GM18498 (cell line): ENCODE measurements around the gene DOCK10.
"Not testable (repeated sequence)": the region's sequence is repeated elsewhere in the genome, so short reads cannot be mapped to it uniquely, and the experiment has no call there.

Experiments
- ATAC-seq: cut with Tn5 transposase; IDR thresholded peaks from one replicate; pipeline ENCODE4 v1.9.1; 2021; ENCODE audit warnings: mild to moderate bottlenecking, moderate library complexity; ENCODE audit not compliant: unreplicated experiment

Gene DOCK10

DNA sequence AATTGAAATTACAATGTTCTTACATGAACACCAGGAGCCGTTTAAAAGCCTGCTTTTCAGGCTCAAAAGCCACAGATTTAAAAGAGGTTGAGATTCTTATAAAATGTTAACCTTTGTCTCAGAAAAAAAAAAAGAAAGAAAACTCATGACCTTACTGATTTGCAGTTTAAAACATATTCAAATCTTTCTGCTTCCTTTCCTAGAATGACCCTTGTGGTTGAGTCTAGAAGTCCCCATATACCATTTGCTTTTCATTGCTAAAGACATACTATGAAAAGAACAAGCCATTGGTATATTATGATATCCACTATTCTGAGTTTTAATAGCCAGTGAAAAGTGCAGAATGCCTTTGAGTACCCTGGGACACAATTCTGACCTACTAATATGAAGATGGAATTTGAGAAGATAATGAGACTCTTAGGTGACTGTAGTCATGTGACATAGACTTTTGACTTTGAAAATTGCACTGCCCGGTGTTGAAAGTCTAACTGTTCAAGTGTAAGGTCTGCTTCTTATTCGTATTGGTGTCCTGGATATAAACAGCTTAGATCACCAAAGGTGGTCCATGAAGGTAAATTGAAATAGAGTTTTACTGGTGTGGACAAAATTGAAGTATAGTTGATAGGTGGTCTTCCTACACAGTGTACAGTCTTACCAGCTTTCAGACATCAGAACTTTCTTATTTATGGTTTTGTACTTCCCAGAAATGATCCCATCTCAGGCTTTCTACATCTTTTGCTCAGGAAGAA is 117.0 kb downstream of the DOCK10 start:
- peak; percentile 33 for ATAC-seq

DNA sequence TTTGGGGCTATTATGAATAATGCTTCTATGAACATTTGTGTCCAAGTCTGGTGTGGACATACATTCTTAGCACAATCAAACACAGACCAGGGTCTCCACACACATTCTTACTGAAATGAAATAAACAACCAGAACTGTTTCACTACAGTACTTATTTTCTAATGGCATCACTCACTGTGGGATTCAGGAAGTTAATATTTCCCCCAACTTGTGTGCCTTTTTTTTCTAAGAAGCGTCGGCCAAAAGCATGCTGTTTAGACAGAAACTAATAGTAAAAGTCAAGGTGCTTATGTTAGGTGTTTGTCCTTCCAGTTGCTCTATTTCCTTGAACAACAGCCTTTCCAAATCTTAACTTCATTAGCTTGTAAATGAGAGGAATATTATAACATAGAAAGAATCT is 117.6 kb downstream of the DOCK10 start:
- no peak for ATAC-seq

- ATAC-seq = peak; percentile 69
Observed at GRCh38 chr2:224922142-224922727, 120.0 kb downstream of the DOCK10 start.

- no peak for ATAC-seq
Observed at GRCh38 chr2:224919472-224920110, 122.7 kb downstream of the DOCK10 start.

GRCh38 chr2:224918626-224919471 is 123.4 kb downstream of the DOCK10 start:
- no peak for ATAC-seq

- ATAC-seq = not testable (repeated sequence)
Observed at GRCh38 chr2:224917246-224917645, 125.0 kb downstream of the DOCK10 start.

- ATAC-seq = no peak
Observed at GRCh38 chr2:224915136-224915535, 127.1 kb downstream of the DOCK10 start.

DNA sequence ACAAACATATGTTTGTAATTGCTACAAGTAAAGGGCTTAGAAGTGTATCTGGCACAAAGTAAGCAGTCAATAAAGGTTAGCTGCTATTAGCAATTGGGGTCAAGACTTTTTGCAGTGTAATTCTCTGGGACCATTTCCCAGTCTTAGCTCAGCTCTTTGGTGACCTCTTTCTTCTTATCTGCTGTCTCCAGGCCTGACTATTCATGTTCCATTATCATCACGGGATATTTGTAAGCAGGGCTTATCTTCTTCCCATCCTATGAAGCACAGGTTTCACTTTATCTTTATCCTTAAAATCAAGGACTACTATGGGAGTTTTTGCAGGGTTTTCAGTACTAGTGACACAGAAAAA is 131.7 kb downstream of the DOCK10 start:
- no peak for ATAC-seq

GRCh38 chr2:224909885-224910573 is 132.2 kb downstream of the DOCK10 start:
- peak; percentile 80 for ATAC-seq

GRCh38 chr2:224908818-224909217 is 133.4 kb downstream of the DOCK10 start:
- ATAC-seq = no peak

- peak; percentile 45 for ATAC-seq
Observed at GRCh38 chr2:224904381-224904780, 137.9 kb downstream of the DOCK10 start.

GRCh38 chr2:224903621-224904020 is 138.6 kb downstream of the DOCK10 start:
- no peak for ATAC-seq

GRCh38 chr2:224901121-224901676 is 141.1 kb downstream of the DOCK10 start:
- no peak for ATAC-seq

DNA sequence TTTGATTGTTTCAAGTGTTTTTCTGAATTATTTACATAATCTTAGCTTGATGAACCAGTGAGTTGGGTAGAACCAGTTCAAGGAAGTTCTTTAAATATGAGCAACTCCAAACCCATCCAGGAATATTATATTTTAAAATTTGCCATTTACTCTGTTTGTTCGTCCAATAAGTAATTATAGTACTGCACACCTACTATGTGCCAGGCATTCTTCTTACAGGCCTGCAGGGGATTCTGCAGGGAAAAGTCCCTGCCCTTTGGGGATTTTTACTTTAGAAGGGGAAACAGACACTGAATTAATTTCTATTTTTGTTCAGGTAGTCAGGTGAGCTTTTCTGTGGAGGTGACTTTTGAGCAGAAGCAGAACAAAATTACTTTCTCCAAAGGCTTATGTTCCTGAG is 146.9 kb downstream of the DOCK10 start:
- ATAC-seq = no peak

- peak; percentile 78 for ATAC-seq
Observed at GRCh38 chr2:224894356-224894755, 147.9 kb downstream of the DOCK10 start.

- peak; percentile 53 for ATAC-seq
Observed at GRCh38 chr2:224893848-224894247, 148.4 kb downstream of the DOCK10 start.

- ATAC-seq = no peak
Observed at GRCh38 chr2:224892574-224893204, 149.6 kb downstream of the DOCK10 start.

DNA sequence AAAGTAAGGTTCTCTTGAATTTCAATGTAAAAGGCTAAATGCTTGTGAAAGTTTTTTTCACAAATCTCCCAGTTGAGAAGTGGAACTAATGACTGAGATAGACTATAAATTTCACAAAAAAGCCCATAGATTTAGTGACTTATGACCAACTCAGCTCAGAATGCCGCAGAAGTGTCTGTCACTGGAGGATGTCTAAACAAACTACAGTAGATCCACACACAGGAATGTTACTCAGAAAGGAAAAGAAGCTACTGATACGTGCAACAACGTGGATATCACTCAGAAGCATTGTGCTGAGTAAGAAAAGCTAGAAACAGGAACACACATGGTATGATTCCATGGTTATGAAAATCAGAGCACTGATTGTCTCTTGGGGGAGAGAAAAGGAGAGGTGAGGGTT is 151.9 kb downstream of the DOCK10 start:
- ATAC-seq = no peak

DNA sequence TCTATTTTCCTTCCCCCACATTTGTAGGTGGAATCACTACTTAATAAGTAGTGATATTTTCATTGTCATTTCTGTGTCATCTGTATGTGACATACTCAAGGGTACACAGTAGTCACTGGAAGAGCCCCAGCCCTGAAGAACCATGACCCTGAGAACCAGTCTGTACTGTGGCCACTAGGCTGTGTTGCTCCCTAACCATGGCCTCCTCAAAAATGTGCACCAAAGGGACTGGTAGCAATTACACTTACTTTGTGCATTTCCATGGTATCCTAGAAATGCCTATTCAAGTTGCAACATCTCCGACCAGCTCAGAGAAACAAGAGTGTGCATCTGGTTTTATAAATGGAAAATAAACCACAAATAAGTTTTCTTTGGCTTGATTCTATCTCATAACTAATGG is 155.1 kb downstream of the DOCK10 start:
- no peak for ATAC-seq
